Neural progenitor cell (in vitro differentiated cells): Measurements from ENCODE around the gene EMSY. TPM values are rescaled to one million over a fixed set of nuclear protein-coding genes. Genes with fewer than 3 reads are reported as not detected.

ENCODE experiments used
- DNase-seq: peaks from one replicate; pipeline ENCODE4 v3.0.0-alpha.2; 2016; ENCODE audit warnings: low spot score
- H2AFZ ChIP-seq: fragments of 200-600 bp; sonication (generic); replicated peaks from 2 replicates; pipeline ENCODE4 v1.6.1; 2016; ENCODE audit warnings: antibody characterized with exemption
- H3F3A ChIP-seq: fragments of 200-600 bp; sonication (generic); 2 replicates; pipeline ENCODE4 v1.6.1; 2016; ENCODE audit warnings: antibody characterized with exemption, low read depth
- H3K27ac ChIP-seq: fragments of 200-600 bp; sonication (generic); 2 replicates; pipeline ENCODE4 v1.5.1; 2016; ENCODE audit warnings: mild to moderate bottlenecking
- H3K27me3 ChIP-seq: fragments of 200-600 bp; sonication (generic); 2 replicates; pipeline ENCODE4 v1.6.1; 2016; ENCODE audit warnings: mild to moderate bottlenecking, moderate library complexity
- H3K36me3 ChIP-seq: fragments of 200-600 bp; sonication (generic); 2 replicates; pipeline ENCODE4 v1.5.1; 2016
- H3K4me1 ChIP-seq: fragments of 200-600 bp; sonication (generic); 2 replicates; pipeline ENCODE4 v1.6.1; 2016; ENCODE audit warnings: mixed run types
- H3K4me2 ChIP-seq: fragments of 200-600 bp; sonication (generic); 2 replicates; pipeline ENCODE4 v1.6.1; 2016
- H3K4me3 ChIP-seq: fragments of 200-600 bp; sonication (generic); 2 replicates; pipeline ENCODE4 v1.5.1; 2016
- H3K79me2 ChIP-seq: fragments of 200-600 bp; sonication (generic); 2 replicates; pipeline ENCODE4 v1.6.1; 2016; ENCODE audit warnings: low read depth
- H3K9ac ChIP-seq: fragments of 200-600 bp; sonication (generic); 2 replicates; pipeline ENCODE4 v1.6.1; 2016
- H3K9me3 ChIP-seq: fragments of 200-600 bp; sonication (generic); 2 replicates; pipeline ENCODE4 v1.5.1; 2016; ENCODE audit warnings: low read depth
- H4K20me1 ChIP-seq: fragments of 200-600 bp; sonication (generic); 2 replicates; pipeline ENCODE4 v1.6.1; 2016; ENCODE audit warnings: low read depth
- H3K27ac Mint-ChIP-seq: 3 replicates; pipeline ENCODE4 v1.8.0; 2021; ENCODE audit warnings: mixed read lengths
- H3K27me3 Mint-ChIP-seq: 2 replicates; pipeline ENCODE4 v1.8.0; 2022; ENCODE audit warnings: low read depth, mild to moderate bottlenecking, inconsistent platforms, moderate library complexity, mixed read lengths; ENCODE audit not compliant: insufficient read depth
- H3K36me3 Mint-ChIP-seq: 3 replicates; pipeline ENCODE4 v1.8.0; 2021; ENCODE audit warnings: mixed read lengths
- H3K4me1 Mint-ChIP-seq: 3 replicates; pipeline ENCODE4 v1.8.0; 2021; ENCODE audit warnings: mixed read lengths
- H3K4me3 Mint-ChIP-seq: 3 replicates; pipeline ENCODE4 v1.8.0; 2021; ENCODE audit warnings: mild to moderate bottlenecking, moderate library complexity, mixed read lengths
- H3K9me3 Mint-ChIP-seq: 3 replicates; pipeline ENCODE4 v1.8.0; 2020; ENCODE audit warnings: mixed read lengths
- EZH2 ChIP-seq: fragments of 200-600 bp; sonication (generic); IDR thresholded peaks from 2 replicates; pipeline ENCODE4 v1.6.1; 2017; ENCODE audit warnings: antibody characterized with exemption, mild to moderate bottlenecking, moderate library complexity
- EZH2phosphoT487 ChIP-seq: fragments of 200-600 bp; sonication (generic); IDR thresholded peaks from 2 replicates; pipeline ENCODE4 v1.6.1; 2017; ENCODE audit warnings: antibody characterized with exemption
- total RNA-seq: library from RNA; depleted of rRNA; stranded (reverse); fragments of >200 nt; gene quantifications from 2 replicates; pipeline ENCODE4 v1.2.3, GENCODE V29; 2015; ENCODE audit warnings: low replicate concordance
- TF ChIP-seq, protein P1 (sequence below): fragments of 200-600 bp; sonication (generic); IDR thresholded peaks from 2 replicates; pipeline ENCODE4 v1.5.1; 2017; ENCODE audit warnings: antibody characterized with exemption, mild to moderate bottlenecking

Gene EMSY
- total RNA-seq, 1 donor from 2014 or later: 92.0 TPM

DNA sequence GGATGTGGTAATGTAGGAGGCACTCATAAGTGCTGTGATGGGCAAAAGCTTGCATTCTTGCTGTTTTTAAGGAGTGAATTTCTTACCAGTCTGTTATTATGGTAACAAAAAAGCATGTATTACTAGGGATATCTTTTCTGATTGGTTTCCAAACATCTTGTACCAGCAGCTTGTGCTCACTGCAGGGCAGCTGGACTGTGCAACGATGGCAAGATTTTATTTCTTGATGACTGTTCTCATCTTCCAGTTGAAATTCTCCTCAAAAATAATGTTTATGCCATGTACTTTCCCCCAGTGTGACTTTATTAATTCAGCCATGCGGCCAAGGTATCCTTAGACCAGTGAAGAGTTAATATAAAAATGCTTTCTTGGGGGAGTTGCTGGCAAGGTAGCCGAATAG, 35.4 kb downstream of the EMSY start:
- no peak for DNase-seq
- H3K79me2 ChIP-seq: peaks cover 33% of the 10 kb centered on the region
- Mint-ChIP-seq H3K27me3 (peaks cover 2% of the 10 kb centered on the region), H3K4me1 (no peaks in the 10 kb centered on the region), H3K4me3 (no peak overlapping the region), H3K27ac (no peak overlapping the region), H3K9me3 (peaks cover 55% of the 10 kb centered on the region), H3K36me3 (peaks cover 65% of the 10 kb centered on the region)
- no peaks in the 10 kb centered on the region for H3F3A ChIP-seq
- no peak overlapping the region for H3K4me2 ChIP-seq
- no peaks in the 10 kb centered on the region for H3K4me1 ChIP-seq
- no peak overlapping the region for H3K9ac ChIP-seq
- H3K4me3 ChIP-seq: no peak overlapping the region
- TF ChIP-seq, protein P1, sequence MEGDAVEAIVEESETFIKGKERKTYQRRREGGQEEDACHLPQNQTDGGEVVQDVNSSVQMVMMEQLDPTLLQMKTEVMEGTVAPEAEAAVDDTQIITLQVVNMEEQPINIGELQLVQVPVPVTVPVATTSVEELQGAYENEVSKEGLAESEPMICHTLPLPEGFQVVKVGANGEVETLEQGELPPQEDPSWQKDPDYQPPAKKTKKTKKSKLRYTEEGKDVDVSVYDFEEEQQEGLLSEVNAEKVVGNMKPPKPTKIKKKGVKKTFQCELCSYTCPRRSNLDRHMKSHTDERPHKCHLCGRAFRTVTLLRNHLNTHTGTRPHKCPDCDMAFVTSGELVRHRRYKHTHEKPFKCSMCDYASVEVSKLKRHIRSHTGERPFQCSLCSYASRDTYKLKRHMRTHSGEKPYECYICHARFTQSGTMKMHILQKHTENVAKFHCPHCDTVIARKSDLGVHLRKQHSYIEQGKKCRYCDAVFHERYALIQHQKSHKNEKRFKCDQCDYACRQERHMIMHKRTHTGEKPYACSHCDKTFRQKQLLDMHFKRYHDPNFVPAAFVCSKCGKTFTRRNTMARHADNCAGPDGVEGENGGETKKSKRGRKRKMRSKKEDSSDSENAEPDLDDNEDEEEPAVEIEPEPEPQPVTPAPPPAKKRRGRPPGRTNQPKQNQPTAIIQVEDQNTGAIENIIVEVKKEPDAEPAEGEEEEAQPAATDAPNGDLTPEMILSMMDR: no peak
- no peak for TF ChIP-seq EZH2
- no peak for TF ChIP-seq EZH2phosphoT487
- H4K20me1 ChIP-seq: no peaks in the 10 kb centered on the region
- H3K27me3 ChIP-seq: no peaks in the 10 kb centered on the region
- no peak overlapping the region for H2AFZ ChIP-seq
- H3K36me3 ChIP-seq: peaks cover 45% of the 10 kb centered on the region
- peaks cover 6% of the 10 kb centered on the region for H3K9me3 ChIP-seq
- no peak overlapping the region for H3K27ac ChIP-seq

DNA sequence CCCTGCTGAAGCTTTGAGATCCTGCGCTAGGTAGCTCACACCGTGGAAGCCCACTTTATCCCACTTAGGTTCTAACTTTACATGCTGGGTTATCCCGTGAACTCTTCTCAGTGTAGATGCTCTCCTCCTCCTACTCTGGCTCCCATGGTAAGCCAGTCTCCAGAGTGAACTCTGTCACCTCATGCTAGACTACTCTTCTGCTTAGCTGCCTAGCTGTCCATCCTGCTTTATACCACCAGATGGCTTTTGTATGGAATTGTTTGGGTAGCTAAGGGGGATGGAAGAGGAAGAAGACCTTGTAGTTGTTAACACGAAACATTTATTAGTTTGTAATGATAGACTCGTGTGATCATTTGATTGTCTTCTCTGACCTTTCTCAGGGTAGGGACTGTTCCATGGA, 46.8 kb downstream of the EMSY start:
- Histone ChIP-seq H2AFZ (no peak overlapping the region), H3K9ac (no peak overlapping the region), H3K27ac (no peak overlapping the region), H3K4me1 (no peaks in the 10 kb centered on the region), H3K9me3 (no peaks in the 10 kb centered on the region), H3K4me3 (no peak overlapping the region), H3K4me2 (no peak overlapping the region), H3F3A (no peaks in the 10 kb centered on the region), H3K27me3 (no peaks in the 10 kb centered on the region), H4K20me1 (no peaks in the 10 kb centered on the region), H3K79me2 (peaks cover 37% of the 10 kb centered on the region), H3K36me3 (peaks cover 15% of the 10 kb centered on the region)
- Mint-ChIP-seq H3K4me1 (no peaks in the 10 kb centered on the region), H3K4me3 (no peak overlapping the region), H3K27ac (no peak overlapping the region), H3K9me3 (peaks cover 1% of the 10 kb centered on the region), H3K36me3 (peaks cover 39% of the 10 kb centered on the region), H3K27me3 (no peaks in the 10 kb centered on the region)
- no peak for DNase-seq
- TF ChIP-seq EZH2 (no peak), EZH2phosphoT487 (no peak)
- TF ChIP-seq, protein P1: no peak

DNA sequence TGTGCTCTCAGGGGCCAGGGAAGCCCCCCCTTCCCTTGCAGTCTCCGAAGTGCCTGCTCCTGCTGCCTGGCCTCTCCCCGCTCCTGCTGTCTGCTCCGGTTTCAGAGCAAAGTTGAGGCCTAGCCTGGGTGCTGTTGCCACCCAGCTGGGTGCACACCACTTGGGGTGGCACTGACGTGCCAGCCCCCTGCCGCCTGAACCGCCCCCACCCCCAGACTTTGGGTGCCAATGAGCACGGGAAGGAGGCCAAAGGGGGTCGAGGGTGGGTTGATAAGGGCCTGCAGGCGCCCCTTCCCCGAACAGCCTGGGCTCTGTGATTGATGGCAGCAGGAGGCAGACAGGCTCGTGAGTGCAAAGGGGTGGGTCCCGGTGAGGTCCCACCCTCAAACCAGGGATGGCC, 48.2 kb downstream of the EMSY start:
- Histone ChIP-seq H3K9ac (no peak overlapping the region), H3K4me1 (no peaks in the 10 kb centered on the region), H3K36me3 (peaks cover 17% of the 10 kb centered on the region), H3K4me2 (no peak overlapping the region), H3K9me3 (no peaks in the 10 kb centered on the region), H3K27me3 (no peaks in the 10 kb centered on the region), H3K4me3 (no peak overlapping the region), H3K27ac (no peak overlapping the region), H3K79me2 (peaks cover 35% of the 10 kb centered on the region), H3F3A (no peaks in the 10 kb centered on the region), H2AFZ (no peak overlapping the region), H4K20me1 (no peaks in the 10 kb centered on the region)
- H3K4me1 Mint-ChIP-seq: no peaks in the 10 kb centered on the region
- DNase-seq: no peak
- H3K36me3 Mint-ChIP-seq: peaks cover 41% of the 10 kb centered on the region
- TF ChIP-seq EZH2 (no peak), EZH2phosphoT487 (no peak)
- TF ChIP-seq, protein P1: no peak
- no peaks in the 10 kb centered on the region for H3K9me3 Mint-ChIP-seq
- H3K27ac Mint-ChIP-seq: no peak overlapping the region
- H3K27me3 Mint-ChIP-seq: no peaks in the 10 kb centered on the region
- no peak overlapping the region for H3K4me3 Mint-ChIP-seq
